GM12878 (cell line): ENCODE measurements around the gene POU3F2. TPM values are rescaled to one million over a fixed set of nuclear protein-coding genes. Genes with fewer than 3 reads are reported as not detected.

Source experiments
- ATAC-seq: fragments of 200-7000 bp; cut with Tn5 transposase; 3 replicates; pipeline ENCODE4 v1.9.1; 2020; ENCODE audit warnings: mild to moderate bottlenecking, moderate library complexity
- BruUV-seq: library from RNA; stranded (reverse); fragments of 400-500 nt; replicated peaks from 2 replicates; lab custom pipeline; 2021; lab: Mats Ljungman, UMichigan
- CTCF ChIA-PET: fragments of 300-600 bp; sonication (Branson Sonifier 250); formaldehyde crosslinking; extraction: SDS; loops from one replicate; lab custom pipeline; 2021; ENCODE audit warnings: inconsistent platforms; lab: Yijun Ruan, JAX
- POLR2A ChIA-PET: fragments of 350-600 bp; formaldehyde crosslinking; extraction: SDS; loops from one replicate; lab custom pipeline; 2021; ENCODE audit warnings: inconsistent platforms; lab: Charles Lee
- RAD21 ChIA-PET: fragments of 300-600 bp; sonication (Branson Sonifier 250); formaldehyde crosslinking; loops from one replicate; lab custom pipeline; 2023; ENCODE audit warnings: antibody characterized with exemption; ENCODE audit not compliant: unreplicated experiment; lab: Charles Lee
- SMC1A ChIA-PET: fragments of 300-600 bp; sonication (Branson Sonifier 250); formaldehyde crosslinking; loops from one replicate; lab custom pipeline; 2023; ENCODE audit not compliant: unreplicated experiment, uncharacterized antibody; lab: Charles Lee
- DNase-seq: peaks from one replicate; pipeline ENCODE4 v3.0.0-alpha.2; 2011; ENCODE audit warnings: low read depth, low spot score
- FAIRE-seq: peaks from 3 replicates; lab custom pipeline; 2011; peaks lifted over from hg19 to GRCh38; lab: Jason Lieb, UNC
- H2AFZ ChIP-seq: 2 replicates; pipeline ENCODE4 v1.6.0; 2011; ENCODE audit warnings: low read depth, low read length, control low read depth; ENCODE audit not compliant: control insufficient read depth
- H3K27ac ChIP-seq: 2 replicates; pipeline ENCODE4 v1.5.1; 2011; ENCODE audit warnings: control low read depth; ENCODE audit not compliant: control insufficient read depth, insufficient read depth
- H3K27me3 ChIP-seq, 2 experiments: replicated peaks in 1 of 2; 2 replicates each; pipeline versions ENCODE4 v1.6.0 to v1.6.1; 2011; ENCODE audit warnings: low read length in 1 of 2; ENCODE audit not compliant: control insufficient read depth in 2 of 2, insufficient read depth in 2 of 2
- H3K36me3 ChIP-seq, 2 experiments: 2 replicates each; pipeline ENCODE4 v1.5.1; 2011; ENCODE audit warnings: low read length in 1 of 2; ENCODE audit not compliant: control insufficient read depth in 2 of 2, insufficient read depth in 2 of 2
- H3K4me1 ChIP-seq: 2 replicates; pipeline ENCODE4 v1.6.1; 2011; ENCODE audit warnings: mild to moderate bottlenecking, low read length, moderate library complexity, mixed read lengths; ENCODE audit not compliant: control insufficient read depth, insufficient read depth
- H3K4me2 ChIP-seq: 2 replicates; pipeline ENCODE4 v1.6.0; 2011; ENCODE audit warnings: control low read depth; ENCODE audit not compliant: control insufficient read depth, insufficient read depth
- H3K4me3 ChIP-seq: fragments of 200-600 bp; sonication (generic); 2 replicates; pipeline ENCODE4 v1.5.1; 2016
- H3K79me2 ChIP-seq: 2 replicates; pipeline ENCODE4 v1.6.0; 2011; ENCODE audit warnings: low read length; ENCODE audit not compliant: control insufficient read depth, insufficient read depth
- H3K9ac ChIP-seq: 2 replicates; pipeline ENCODE4 v1.8.0; 2011; ENCODE audit warnings: low read length, control low read depth, mixed read lengths; ENCODE audit not compliant: control insufficient read depth, insufficient read depth
- H3K9me3 ChIP-seq: replicated peaks from 3 replicates; pipeline ENCODE4 v1.5.1; 2011; ENCODE audit warnings: mild to moderate bottlenecking, low read length; ENCODE audit not compliant: control insufficient read depth, insufficient read depth
- H4K20me1 ChIP-seq: 2 replicates; pipeline ENCODE4 v1.6.0; 2011; ENCODE audit not compliant: control insufficient read depth, insufficient read depth
- ATF2 ChIP-seq: IDR thresholded peaks from 2 replicates; pipeline ENCODE4 v1.6.1; 2012; ENCODE audit warnings: low read length, inconsistent platforms
- RBBP5 ChIP-seq: fragments of 200-600 bp; sonication (generic); conservative IDR thresholded peaks from 2 replicates; pipeline ENCODE4 v1.6.1; 2016
- REST ChIP-seq: IDR thresholded peaks from 2 replicates; pipeline ENCODE4 v1.6.1; 2012; ENCODE audit warnings: mild to moderate bottlenecking, low read depth, low read length
- ZSCAN29 ChIP-seq: fragments of 450-650 bp; IDR thresholded peaks from 2 replicates; pipeline ENCODE4 v1.6.1; 2017; ENCODE audit warnings: mild to moderate bottlenecking, moderate library complexity
- WGBS: methylation state at CpG from one replicate; pipeline ENCODE4 v1.1.6; 2016; ENCODE audit warnings: low lambda C conversion rate; ENCODE audit not compliant: insufficient replicate concordance, insufficient coverage; ENCODE audit errors: missing lambda C conversion rate; 5-methylcytosine and 5-hydroxymethylcytosine counted together
- in situ Hi-C: fragments of 300-500 bp; cut with MboI; formaldehyde crosslinking; loops from 9 replicates; pipeline ENCODE4 v1.14.3; 2018; ENCODE audit warnings: mixed read lengths
- intact Hi-C: fragments of 100-400 bp; cut with micrococcal nuclease; formaldehyde crosslinking; loops from one replicate; pipeline ENCODE4 v1.14.2; 2022; ENCODE audit not compliant: unreplicated experiment
- polyA plus RNA-seq, 11 experiments: library from polyadenylated mRNA; depleted of rRNA in 4 of 11; unstranded in 6 of 11; stranded (reverse) in 5 of 11; fragments of >200 nt; fragmentation: Nextera tagmentation in 4 of 11; fragmentation: Illumina TruSeq in 1 of 11; extraction: Ambion mirVana in 4 of 11; extraction: Trizol in 1 of 11; gene quantifications; 1 replicate in 1 of 11; 2 replicates in 10 of 11; pipeline versions ENCODE4 v1.2.1 to v1.2.3, GENCODE V29; 2011 to 2016; ENCODE audit warnings: inconsistent platforms in 2 of 11, missing spikeins in 2 of 11, low read depth in 1 of 11
- total RNA-seq, 4 experiments: library from RNA; depleted of rRNA in 3 of 4; stranded (reverse); fragments of >200 nt in 3 of 4; fragmentation: Illumina TruSeq in 1 of 4; extraction: Trizol in 1 of 4; gene quantifications; 2 replicates each; pipeline versions ENCODE4 v1.2.1 to v1.2.3, GENCODE V29; 2013 to 2021
- TF ChIP-seq, protein P1 (sequence below): IDR thresholded peaks from 2 replicates; pipeline ENCODE4 v1.6.1; 2011; ENCODE audit warnings: low read depth, mild to moderate bottlenecking, low read length, moderate library complexity, borderline replicate concordance; ENCODE audit errors: extremely low read depth
- TF ChIP-seq, protein P2 (sequence below): fragments of 450-650 bp; formaldehyde crosslinking; IDR thresholded peaks from 2 replicates; pipeline ENCODE4 v1.4.0; 2022; ENCODE audit warnings: mild to moderate bottlenecking, moderate library complexity

The POU3F2 gene
- total and polyA plus RNA-seq, 10 of the 15 experiments (the other 5 are each of a cell fraction or from before 2014, with no cell fraction given), result not detected

DNA sequence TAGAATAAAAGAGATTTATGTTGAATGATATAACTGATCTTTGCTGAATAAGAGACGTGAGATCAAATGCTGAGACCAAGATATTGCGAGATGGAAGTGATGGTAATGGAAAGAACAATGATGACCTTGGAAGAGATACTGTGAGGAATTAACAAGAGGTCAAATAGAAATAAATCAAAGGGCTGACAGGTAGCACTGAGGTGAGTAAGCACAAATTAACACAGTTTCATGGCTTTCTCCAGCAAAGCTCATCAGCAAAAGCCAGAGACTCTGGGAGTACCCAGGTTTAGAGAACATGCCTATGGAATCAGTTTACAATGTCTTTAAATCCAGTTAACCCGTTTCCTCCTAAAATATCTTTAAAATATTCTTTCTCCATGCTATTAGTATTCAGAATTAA, 53.3 kb downstream of the POU3F2 start:
- TF ChIP-seq, protein P1, sequence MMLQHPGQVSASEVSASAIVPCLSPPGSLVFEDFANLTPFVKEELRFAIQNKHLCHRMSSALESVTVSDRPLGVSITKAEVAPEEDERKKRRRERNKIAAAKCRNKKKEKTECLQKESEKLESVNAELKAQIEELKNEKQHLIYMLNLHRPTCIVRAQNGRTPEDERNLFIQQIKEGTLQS, result no peak
- TF ChIP-seq, protein P2, sequence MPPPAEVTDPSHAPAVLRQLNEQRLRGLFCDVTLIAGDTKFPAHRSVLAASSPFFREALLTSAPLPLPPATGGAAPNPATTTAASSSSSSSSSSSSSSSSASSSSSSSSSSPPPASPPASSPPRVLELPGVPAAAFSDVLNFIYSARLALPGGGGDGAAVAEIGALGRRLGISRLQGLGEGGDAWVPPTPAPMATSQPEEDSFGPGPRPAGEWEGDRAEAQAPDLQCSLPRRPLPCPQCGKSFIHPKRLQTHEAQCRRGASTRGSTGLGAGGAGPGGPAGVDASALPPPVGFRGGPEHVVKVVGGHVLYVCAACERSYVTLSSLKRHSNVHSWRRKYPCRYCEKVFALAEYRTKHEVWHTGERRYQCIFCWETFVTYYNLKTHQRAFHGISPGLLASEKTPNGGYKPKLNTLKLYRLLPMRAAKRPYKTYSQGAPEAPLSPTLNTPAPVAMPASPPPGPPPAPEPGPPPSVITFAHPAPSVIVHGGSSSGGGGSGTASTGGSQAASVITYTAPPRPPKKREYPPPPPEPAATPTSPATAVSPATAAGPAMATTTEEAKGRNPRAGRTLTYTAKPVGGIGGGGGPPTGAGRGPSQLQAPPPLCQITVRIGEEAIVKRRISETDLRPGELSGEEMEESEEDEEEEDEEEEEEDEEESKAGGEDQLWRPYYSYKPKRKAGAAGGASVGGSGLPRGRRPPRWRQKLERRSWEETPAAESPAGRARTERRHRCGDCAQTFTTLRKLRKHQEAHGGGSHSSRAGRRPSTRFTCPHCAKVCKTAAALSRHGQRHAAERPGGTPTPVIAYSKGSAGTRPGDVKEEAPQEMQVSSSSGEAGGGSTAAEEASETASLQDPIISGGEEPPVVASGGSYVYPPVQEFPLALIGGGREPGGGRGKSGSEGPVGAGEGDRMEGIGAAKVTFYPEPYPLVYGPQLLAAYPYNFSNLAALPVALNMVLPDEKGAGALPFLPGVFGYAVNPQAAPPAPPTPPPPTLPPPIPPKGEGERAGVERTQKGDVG (CRISPR knock-in tag), result no peak
- no peak for TF ChIP-seq REST
- no peak for TF ChIP-seq ATF2
- TF ChIP-seq ZSCAN29, result no peak
- TF ChIP-seq RBBP5, result no peak
- H3K9me3 ChIP-seq, result no peaks in the 10 kb centered on the region
- H3K27ac ChIP-seq, result no peak overlapping the region
- H3K9ac ChIP-seq, result no peak overlapping the region
- H3K4me2 ChIP-seq, result no peak overlapping the region
- FAIRE-seq, result no peak
- no peaks in the 10 kb centered on the region for H3K4me1 ChIP-seq
- CTCF ChIA-PET, result no interaction called here
- no peak for DNase-seq
- no peaks in the 10 kb centered on the region for H3K27me3 ChIP-seq
- POLR2A ChIA-PET, result no interaction called here
- H2AFZ ChIP-seq, result no peak overlapping the region
- no peak for ATAC-seq
- WGBS, result 97% methylated on average over 3 of the region's 3 CpGs
- no TSS peak for BruUV-seq
- RAD21 ChIA-PET, result no interaction called here
- no peaks in the 10 kb centered on the region for H3K36me3 ChIP-seq
- no peaks in the 10 kb centered on the region for H3K79me2 ChIP-seq
- in situ Hi-C loops (no loop called here), intact Hi-C loops (no loop called here)
- no peak overlapping the region for H3K4me3 ChIP-seq
- no peaks in the 10 kb centered on the region for H4K20me1 ChIP-seq
- SMC1A ChIA-PET, result interaction anchor here (1.7 kb wide), 1 partner anchor 13 kb away, joined by 4 read pairs; no protein-coding TSS in a partner anchor

Other genes starting within 250 kb of the POU3F2 start
- gene FBXL4, start 113.4 kb downstream of the POU3F2 start, total RNA-seq (2014; rRNA removed), result 6.7 and 8.7 TPM in 2 replicates
- gene FBXL4, start 113.4 kb downstream of the POU3F2 start, total RNA-seq (2014; rRNA removed; fragmentation: Illumina TruSeq; extraction: Trizol), result 7.8 and 8.0 TPM in 2 replicates
- gene FBXL4, start 113.4 kb downstream of the POU3F2 start, total RNA-seq (2021), result 8.2 TPM in 2 replicates
- 16.9 and 22.3 TPM in 2 replicates for gene FBXL4, start 113.4 kb downstream of the POU3F2 start, polyA plus RNA-seq (2011; rRNA removed)
- 6.3 and 7.6 TPM in 2 replicates for gene FBXL4, start 113.4 kb downstream of the POU3F2 start, polyA plus RNA-seq (2014; fragmentation: Illumina TruSeq; extraction: Trizol)
- gene FBXL4, start 113.4 kb downstream of the POU3F2 start, polyA plus RNA-seq (2014; fragmentation: Nextera tagmentation; extraction: Ambion mirVana), result 1 to 10 TPM; 2.9 to 3.0 TPM
- 4.7 and 5.8 TPM in 2 replicates for gene FBXL4, start 113.4 kb downstream of the POU3F2 start, polyA plus RNA-seq (2014; rRNA removed)
- gene FBXL4, start 113.4 kb downstream of the POU3F2 start, polyA plus RNA-seq (2016; fragmentation: Nextera tagmentation; extraction: Ambion mirVana), result 1 to 10 TPM; 7.6 to 7.8 TPM